Measurements from ENCODE around the gene PLB1.

The PLB1 gene, protein sequence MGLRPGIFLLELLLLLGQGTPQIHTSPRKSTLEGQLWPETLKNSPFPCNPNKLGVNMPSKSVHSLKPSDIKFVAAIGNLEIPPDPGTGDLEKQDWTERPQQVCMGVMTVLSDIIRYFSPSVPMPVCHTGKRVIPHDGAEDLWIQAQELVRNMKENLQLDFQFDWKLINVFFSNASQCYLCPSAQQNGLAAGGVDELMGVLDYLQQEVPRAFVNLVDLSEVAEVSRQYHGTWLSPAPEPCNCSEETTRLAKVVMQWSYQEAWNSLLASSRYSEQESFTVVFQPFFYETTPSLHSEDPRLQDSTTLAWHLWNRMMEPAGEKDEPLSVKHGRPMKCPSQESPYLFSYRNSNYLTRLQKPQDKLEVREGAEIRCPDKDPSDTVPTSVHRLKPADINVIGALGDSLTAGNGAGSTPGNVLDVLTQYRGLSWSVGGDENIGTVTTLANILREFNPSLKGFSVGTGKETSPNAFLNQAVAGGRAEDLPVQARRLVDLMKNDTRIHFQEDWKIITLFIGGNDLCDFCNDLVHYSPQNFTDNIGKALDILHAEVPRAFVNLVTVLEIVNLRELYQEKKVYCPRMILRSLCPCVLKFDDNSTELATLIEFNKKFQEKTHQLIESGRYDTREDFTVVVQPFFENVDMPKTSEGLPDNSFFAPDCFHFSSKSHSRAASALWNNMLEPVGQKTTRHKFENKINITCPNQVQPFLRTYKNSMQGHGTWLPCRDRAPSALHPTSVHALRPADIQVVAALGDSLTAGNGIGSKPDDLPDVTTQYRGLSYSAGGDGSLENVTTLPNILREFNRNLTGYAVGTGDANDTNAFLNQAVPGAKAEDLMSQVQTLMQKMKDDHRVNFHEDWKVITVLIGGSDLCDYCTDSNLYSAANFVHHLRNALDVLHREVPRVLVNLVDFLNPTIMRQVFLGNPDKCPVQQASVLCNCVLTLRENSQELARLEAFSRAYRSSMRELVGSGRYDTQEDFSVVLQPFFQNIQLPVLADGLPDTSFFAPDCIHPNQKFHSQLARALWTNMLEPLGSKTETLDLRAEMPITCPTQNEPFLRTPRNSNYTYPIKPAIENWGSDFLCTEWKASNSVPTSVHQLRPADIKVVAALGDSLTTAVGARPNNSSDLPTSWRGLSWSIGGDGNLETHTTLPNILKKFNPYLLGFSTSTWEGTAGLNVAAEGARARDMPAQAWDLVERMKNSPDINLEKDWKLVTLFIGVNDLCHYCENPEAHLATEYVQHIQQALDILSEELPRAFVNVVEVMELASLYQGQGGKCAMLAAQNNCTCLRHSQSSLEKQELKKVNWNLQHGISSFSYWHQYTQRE (N-terminal part only)

GRCh38 chr2:28495551-28496250 lies at the start of gene PLB1:
Gene PLB1, plus strand, starts transcription at chr2:28496060. Its CDS starts 55 bp downstream, at chr2:28496115.
- DNase-seq, result no peak

DNA sequence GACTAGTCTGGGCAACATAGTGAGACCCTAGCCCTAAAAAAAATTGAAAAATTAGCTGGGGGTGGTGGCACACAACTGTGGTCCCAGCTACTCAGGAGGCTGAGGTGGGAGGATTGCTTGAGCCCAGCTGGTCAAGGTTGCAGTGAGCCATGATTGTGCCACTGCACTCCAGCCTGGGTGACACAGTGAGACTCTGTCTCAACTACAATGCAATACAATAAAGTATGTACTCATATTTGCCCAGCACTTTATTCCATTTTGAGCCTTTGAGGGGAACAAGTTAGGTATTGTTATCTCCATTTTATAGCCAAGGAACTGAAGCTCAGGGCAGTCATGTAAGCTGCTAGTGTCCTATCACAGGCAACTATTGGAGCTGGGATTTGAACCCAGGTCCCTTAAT lies 49.3 kb upstream of the PLB1 start:
- DNase-seq, result no peak

GRCh38 chr2:28447086-28447485 lies 48.8 kb upstream of the PLB1 start:
- DNase-seq, result no peak

DNA sequence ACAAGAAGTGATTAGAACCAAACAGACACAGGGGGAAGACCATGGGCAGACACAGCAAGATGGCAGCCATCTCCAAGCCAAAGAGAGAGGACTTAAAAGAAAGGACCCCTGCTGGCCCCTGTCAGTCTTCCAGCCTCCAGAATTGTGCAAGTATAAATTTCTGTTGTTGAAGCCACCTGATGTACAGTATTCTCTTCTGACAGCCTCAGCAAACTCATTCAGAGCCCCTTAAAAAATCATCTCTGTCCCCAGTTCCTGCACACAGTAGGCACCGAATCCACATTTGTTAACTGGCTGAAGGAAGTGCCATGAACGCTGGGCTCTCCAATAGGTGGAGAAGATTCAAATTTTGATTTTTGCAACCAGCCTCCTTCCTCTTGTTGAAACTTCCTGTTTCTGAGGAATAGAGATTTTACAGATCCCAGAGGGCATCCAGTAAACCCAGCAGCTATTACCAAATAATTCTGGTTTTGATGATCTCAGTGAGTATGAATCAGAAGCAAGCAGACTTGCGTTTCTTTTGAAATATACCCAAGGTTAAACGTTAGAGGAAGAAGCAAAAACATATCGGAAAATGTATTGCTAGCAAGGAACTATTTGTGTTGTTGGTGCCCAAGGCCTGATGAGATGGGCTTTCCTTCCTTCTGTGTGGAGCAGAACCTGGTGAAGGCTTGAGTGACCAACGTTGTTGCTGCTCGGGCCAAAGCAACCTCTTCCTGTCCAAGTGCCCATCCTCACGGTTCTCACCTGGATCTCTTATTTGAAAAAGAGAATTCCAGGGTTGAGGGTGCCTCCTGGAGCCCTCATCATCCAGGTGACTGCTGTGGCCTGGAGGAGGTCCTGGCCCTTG lies 47.7 kb upstream of the PLB1 start:
- no peak for DNase-seq

DNA sequence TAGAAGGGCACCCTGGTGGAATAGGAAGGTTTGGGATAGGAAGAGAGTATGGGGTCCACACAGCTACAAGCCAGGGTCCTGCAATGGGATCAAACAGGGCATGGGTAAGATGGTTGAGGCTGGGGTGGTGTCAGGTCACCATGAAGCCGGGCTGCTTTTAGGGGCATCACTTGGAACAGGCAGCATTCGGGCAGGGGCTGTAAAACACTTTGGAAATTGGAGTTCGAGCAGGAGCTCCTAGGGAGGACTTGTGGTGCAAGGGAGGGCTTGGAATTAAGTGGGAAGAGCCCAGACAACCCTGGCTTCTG lies 47.1 kb upstream of the PLB1 start:
- no peak for DNase-seq

DNA sequence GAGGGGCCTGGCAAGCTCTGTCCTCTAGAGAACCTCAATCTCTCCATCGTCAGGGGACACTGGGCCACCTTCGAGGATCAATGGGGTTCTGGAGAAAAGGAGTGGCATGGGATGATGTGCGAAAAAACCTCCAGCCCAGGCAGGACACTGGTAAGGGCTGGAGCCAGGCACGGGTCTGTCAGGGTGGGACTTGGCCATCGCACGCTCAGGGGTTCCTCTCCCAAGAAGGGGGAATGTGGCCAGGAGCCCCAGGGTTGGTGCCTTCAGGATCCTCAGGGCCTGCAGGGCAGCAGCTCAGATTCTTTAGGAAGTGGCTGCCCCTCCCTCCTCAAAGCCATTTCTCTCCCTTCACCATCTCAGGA lies 46.8 kb upstream of the PLB1 start:
- no peak for DNase-seq

DNA sequence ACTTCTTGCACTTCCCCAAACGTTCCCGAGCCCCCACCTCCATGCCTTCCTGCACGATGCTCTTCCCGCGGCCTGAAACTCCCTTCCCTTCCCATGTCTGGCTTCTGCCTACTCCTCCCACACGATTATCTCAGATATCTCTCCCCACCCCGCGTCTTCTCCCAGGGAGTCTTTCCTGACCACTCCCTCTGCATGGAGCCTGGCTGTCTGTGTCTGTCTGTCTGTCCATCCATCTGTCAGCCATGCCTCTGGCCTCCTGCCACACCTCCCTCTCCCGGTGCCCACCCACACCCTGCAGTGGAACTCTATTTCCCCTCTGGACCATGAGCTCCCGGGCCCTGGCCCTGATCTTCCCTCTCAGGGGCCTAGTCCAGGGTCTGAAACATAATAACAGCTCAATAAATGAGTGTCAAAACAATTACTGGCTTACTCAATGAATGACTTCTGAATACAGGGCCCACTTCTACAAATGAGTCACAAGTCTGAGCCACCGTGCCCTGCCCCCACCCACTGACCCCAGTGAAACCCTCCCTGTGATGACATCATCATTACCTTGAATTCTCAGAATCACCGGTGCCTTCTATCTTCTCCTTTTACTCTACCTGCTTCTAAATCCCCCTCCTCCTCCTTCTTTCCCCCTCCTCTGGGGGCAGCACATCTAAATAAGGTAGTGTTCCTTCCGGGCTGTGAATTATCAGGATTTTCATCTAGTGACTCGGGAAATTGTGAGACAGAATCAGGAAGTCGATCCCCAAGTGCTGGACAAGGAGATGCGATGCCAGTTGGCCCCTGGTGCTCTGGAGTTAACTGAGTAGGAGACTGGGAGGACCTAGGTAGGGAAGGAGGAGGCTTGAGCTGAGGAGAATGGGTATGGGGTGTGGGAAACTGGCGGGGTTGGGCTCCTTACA lies 46.1 kb upstream of the PLB1 start:
- DNase-seq, result peak; percentile 85

DNA sequence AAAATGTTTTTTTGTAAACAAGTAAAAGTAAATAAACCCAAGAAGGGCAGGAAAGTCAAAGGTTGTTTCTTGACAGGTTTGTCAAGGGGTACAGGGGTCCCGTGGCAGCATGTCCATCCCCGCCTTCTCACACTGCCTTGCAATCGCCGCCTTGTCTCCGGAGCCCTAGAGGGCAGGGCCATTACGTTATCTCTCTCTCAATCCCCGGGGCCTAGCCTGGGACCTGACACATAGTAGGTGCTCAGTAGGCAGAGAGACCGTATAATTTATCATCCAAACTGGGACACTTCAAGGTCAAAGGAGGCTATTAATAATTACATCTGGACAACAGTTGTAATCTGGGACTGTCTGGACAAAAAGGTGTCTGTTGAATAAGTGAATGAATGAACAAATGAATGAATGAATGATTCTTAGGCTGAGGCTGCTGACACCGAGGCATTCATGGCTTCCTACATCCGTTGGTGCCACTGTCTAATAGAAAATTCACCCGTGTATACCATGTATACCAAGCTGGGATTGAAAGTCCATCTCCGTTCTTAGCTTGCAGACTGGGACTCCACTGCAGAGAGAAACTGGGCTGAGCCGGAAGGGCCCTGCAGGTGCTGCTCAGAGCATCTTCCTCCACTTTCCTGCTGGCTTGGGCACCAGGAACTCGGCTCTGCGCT lies 44.8 kb upstream of the PLB1 start:
- DNase-seq, result no peak

DNA sequence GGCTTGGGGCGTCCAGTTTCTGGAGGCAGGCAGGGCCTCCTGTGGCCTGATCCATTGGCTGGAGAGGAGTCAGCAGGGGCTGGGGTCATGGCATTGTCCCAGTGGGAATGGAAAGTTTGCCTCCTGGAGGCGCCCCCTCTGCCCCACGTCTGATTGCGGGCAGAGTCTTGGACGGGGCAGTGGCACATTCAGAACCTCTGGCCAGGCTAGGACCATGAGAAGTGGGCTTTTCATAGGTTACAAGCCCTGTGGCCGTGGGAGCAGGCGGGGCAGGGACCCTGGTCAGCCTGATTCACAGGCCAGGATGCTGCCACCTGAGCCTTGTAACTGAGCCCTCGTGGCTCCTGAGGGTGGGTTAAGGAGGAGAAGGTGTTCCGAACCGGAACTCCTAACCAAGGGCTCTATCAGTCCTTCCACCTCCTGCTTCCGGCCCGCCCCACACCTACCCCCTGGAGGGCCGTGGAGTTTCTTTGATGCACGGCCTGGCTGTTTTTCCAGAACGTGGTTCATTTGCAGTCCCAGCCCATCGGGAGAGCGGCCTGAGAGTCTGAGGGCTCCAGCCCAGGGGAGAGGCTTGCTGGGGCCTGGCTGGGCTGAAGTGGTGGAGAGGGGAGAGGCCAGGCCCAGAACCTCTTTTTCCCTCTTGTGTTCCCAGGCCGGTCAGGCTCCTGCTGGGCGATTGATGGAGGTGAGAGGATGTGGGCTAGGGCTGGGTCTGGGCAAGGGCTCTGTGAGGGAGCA lies 43.9 kb upstream of the PLB1 start:
- DNase-seq, result no peak

DNA sequence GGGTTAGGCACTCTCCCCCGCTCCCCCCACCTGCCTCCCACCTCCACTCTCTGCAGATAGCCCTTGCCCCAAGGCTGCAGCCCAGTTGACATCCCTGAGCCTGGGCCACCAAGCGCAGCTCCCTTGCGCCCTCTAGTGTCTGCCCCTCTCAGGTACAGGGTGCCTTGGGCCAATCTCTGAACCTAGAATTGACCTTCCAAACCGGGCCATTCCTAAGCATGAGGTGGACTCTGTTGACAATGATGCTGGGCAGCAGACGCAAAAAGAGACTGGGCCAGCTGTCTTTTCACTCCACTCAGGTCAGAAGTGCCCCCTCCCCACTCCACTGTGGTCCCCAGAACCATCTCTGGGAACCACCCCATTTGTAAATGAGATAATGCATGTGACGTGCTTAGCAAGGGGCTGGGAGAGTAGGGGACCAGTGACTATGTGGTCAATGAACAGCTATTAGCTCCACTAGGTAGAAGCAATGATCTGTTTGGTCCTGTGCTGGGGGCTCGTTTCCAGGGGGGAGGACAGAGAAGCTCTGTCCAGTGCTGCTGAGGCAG lies 43.3 kb upstream of the PLB1 start:
- peak; percentile 74 for DNase-seq

- no peak for DNase-seq
Measured at GRCh38 chr2:28453396-28453795, 42.5 kb upstream of the PLB1 start.

GRCh38 chr2:28454016-28454930 lies 41.6 kb upstream of the PLB1 start:
- DNase-seq, result no peak

GRCh38 chr2:28457237-28457636 lies 38.6 kb upstream of the PLB1 start:
- no peak for DNase-seq

DNA sequence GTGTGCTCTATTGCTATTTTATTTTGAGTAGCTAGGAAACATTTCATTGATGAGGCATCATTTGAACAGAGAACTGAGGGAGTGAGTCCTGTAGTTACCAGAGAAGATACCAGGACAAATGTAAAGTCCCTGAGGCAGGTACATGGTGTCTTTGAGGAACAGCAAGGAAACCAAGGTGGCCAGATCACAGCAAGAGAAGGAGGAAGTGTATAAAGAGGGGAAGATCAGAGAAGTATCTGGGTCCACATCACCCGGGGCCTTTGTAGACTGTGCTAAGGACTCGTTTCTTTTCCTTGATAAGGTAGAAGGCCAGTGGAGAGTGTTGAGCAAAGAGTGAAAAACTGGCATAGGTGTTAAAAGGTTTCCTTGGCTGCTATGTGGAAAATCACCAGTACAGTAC lies 34.8 kb upstream of the PLB1 start:
- DNase-seq, result no peak

- DNase-seq, result no peak
Measured at GRCh38 chr2:28462122-28462521, 33.7 kb upstream of the PLB1 start.

DNA sequence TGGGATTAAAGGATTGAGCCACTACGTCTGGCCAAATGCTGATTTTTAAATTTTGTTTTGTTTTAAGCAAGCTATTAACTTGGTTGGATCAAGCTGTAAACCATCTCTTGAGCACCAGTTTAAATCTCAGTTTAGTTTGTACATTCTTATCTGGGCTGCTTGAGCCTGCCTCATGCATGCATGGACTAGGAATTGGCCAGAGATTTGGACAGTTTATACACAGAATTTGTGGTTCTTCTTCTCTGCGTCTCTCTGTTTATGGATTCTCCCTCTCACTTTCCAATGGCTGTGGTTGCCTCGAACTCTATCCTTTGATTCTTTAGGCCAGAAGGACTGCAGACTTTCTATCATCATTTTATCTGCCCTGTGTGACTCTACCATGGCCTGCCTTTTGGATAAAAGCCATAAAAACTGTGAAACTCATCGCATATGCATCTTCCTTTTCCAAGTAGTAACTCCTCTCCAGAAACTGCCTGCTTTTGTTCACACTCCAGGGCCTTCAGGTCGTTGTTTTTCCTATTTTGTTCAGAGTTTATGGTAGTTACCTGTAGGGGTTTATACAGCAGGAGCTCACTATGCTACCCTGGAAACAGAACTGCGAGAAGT lies 32.5 kb upstream of the PLB1 start:
- DNase-seq, result no peak

GRCh38 chr2:28463893-28464292 lies 32.0 kb upstream of the PLB1 start:
- DNase-seq, result no peak
